HepG2 (cell line): ENCODE data around the gene KLF5.

Source experiments
- ATF7 ChIP-seq, 2 experiments: fragments of 450-650 bp in 1 of 2; sonication (generic) in 1 of 2; formaldehyde crosslinking in 1 of 2; IDR thresholded peaks; 2 replicates each; pipeline versions ENCODE4 v1.4.0 to v1.6.1; 2016 to 2020; ENCODE audit warnings: antibody characterized with exemption in 1 of 2, mild to moderate bottlenecking in 1 of 2, missing genetic modification reagents in 1 of 2
- JUNB ChIP-seq: sonication (generic); formaldehyde crosslinking; IDR thresholded peaks from 2 replicates; pipeline ENCODE4 v1.8.0; 2022; ENCODE audit warnings: missing genetic modification reagents, mild to moderate bottlenecking, borderline replicate concordance
- JUND ChIP-seq: sonication (generic); formaldehyde crosslinking; IDR thresholded peaks from 2 replicates; pipeline ENCODE4 v1.8.0; 2022; ENCODE audit warnings: mild to moderate bottlenecking, missing genetic modification reagents
- NAIF1 ChIP-seq: sonication (generic); formaldehyde crosslinking; IDR thresholded peaks from 2 replicates; pipeline ENCODE4 v1.5.0; 2020; ENCODE audit warnings: mild to moderate bottlenecking, missing genetic modification reagents, borderline replicate concordance
- POLR2G ChIP-seq: fragments of 200-400 bp; formaldehyde crosslinking; IDR thresholded peaks from 2 replicates; pipeline ENCODE4 v1.6.1; 2018; ENCODE audit warnings: mild to moderate bottlenecking, low read depth, low read length, moderate library complexity
- RAD21 ChIP-seq: fragments of 450-650 bp; formaldehyde crosslinking; IDR thresholded peaks from 2 replicates; pipeline ENCODE4 v1.5.0; 2020; ENCODE audit warnings: mild to moderate bottlenecking
- ZBTB21 ChIP-seq: sonication (generic); formaldehyde crosslinking; IDR thresholded peaks from 2 replicates; pipeline ENCODE4 v1.4.0; 2020; ENCODE audit warnings: missing genetic modification reagents
- TF ChIP-seq, protein P1 (sequence below): IDR thresholded peaks from 2 replicates; pipeline ENCODE4 v1.6.1; 2012; ENCODE audit warnings: inconsistent platforms
- TF ChIP-seq, protein P2 (sequence below): sonication (generic); formaldehyde crosslinking; IDR thresholded peaks from 2 replicates; pipeline ENCODE4 v1.8.1; 2022; ENCODE audit warnings: mild to moderate bottlenecking, missing genetic modification reagents

DNA sequence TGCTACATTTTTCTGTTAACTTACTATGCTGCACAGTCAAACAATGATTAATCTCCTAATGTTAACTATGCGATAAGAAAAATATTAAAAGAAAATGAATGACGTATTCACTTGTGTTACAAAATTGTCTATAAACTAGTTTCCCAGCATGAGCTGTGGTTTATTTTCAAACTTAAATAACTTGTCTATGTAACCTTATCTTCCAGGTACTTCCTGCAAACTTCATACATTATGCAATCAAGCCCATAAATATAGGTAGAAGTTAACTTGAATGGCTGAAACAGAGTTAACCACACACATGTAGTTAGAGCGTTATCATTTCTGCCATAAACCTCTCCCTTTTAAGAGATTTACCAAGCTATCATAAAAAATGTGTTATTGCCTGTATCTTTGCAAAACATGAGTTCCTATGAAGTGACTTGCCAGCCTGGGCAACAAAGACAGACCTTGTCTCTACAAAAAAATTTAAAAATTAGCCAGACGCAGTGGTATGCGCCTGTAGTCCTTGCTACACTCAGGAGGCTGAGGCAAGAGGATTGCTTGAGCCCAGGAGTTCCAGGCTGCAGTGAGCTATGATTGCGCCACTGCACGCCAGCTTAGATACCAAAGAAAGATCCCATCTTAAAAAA is 17.7 kb upstream of the KLF5 start:
- TF ChIP-seq RAD21 (CRISPR knock-in tag) (no peak), ZBTB21 (CRISPR knock-in tag) (no peak), JUND (no peak), NAIF1 (no peak), ATF7 (IDR thresholded peaks at IDR 0.05) (peak; percentile 22; the same call in 1 of the 2 replicates), ATF7 (CRISPR knock-in tag; IDR thresholded peaks at IDR 0.05) (no peak), JUNB (no peak), POLR2G (no peak)
- TF ChIP-seq, protein P1, sequence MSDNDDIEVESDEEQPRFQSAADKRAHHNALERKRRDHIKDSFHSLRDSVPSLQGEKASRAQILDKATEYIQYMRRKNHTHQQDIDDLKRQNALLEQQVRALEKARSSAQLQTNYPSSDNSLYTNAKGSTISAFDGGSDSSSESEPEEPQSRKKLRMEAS, result no peak
- TF ChIP-seq, protein P2, sequence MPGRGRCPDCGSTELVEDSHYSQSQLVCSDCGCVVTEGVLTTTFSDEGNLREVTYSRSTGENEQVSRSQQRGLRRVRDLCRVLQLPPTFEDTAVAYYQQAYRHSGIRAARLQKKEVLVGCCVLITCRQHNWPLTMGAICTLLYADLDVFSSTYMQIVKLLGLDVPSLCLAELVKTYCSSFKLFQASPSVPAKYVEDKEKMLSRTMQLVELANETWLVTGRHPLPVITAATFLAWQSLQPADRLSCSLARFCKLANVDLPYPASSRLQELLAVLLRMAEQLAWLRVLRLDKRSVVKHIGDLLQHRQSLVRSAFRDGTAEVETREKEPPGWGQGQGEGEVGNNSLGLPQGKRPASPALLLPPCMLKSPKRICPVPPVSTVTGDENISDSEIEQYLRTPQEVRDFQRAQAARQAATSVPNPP (CRISPR knock-in tag), result no peak
